K562 (cell line): Measurements from ENCODE around the gene MYOM1. TPM values are rescaled to one million over a fixed set of nuclear protein-coding genes. Genes with fewer than 3 reads are reported as not detected.

ENCODE experiments used
- C11orf30 ChIP-seq: fragments of 450-650 bp; IDR thresholded peaks from 2 replicates; pipeline ENCODE4 v1.6.1; 2016; ENCODE audit warnings: low read depth, mild to moderate bottlenecking
- CCNT2 ChIP-seq: IDR thresholded peaks from 2 replicates; pipeline ENCODE4 v1.6.1; 2011; ENCODE audit warnings: borderline replicate concordance, low read depth, mild to moderate bottlenecking, moderate library complexity, mixed read lengths, low read length; ENCODE audit not compliant: insufficient read length; ENCODE audit errors: extremely low read depth
- KLF13 ChIP-seq: fragments of 450-650 bp; IDR thresholded peaks from 2 replicates; pipeline ENCODE4 v1.6.1; 2016; ENCODE audit warnings: missing genetic modification characterization, low read depth, mild to moderate bottlenecking, missing compliant biosample characterization, moderate library complexity, borderline replicate concordance
- MAZ ChIP-seq, 2 experiments: fragments of 450-650 bp in 1 of 2; sonication (generic) in 1 of 2; formaldehyde crosslinking; IDR thresholded peaks in 1 of 2; conservative IDR thresholded peaks in 1 of 2; 2 replicates each; pipeline versions ENCODE4 v1.4.0 to v1.5.0; 2020; ENCODE audit warnings: mild to moderate bottlenecking in 1 of 2, missing genetic modification reagents in 1 of 2
- MYNN ChIP-seq, 2 experiments: sonication (generic); formaldehyde crosslinking in 1 of 2; IDR thresholded peaks; 2 replicates each; pipeline versions ENCODE4 v1.5.0 to v1.6.1; 2016 to 2020; ENCODE audit warnings: antibody characterized with exemption in 1 of 2, missing genetic modification reagents in 1 of 2
- NFATC3 ChIP-seq: fragments of 450-650 bp; IDR thresholded peaks from 2 replicates; pipeline ENCODE4 v1.6.1; 2017; ENCODE audit warnings: mild to moderate bottlenecking
- SMARCB1 ChIP-seq: IDR thresholded peaks from 2 replicates; pipeline ENCODE4 v1.6.1; 2011; ENCODE audit warnings: improper control_type of control experiment, low read depth; ENCODE audit not compliant: insufficient read length
- U2AF1 ChIP-seq: fragments of 200-400 bp; formaldehyde crosslinking; optimal IDR thresholded peaks from 2 replicates; pipeline ENCODE3; 2017; ENCODE audit warnings: mild to moderate bottlenecking, low read depth, low read length, moderate library complexity
- ZNF3 ChIP-seq: fragments of 250-450 bp; sonication (Bioruptor Pico); IDR thresholded peaks from 2 replicates; pipeline ENCODE4 v1.5.0; 2021; ENCODE audit warnings: mild to moderate bottlenecking, moderate library complexity
- ZNF584 ChIP-seq: fragments of 200-800 bp; sonication (Bioruptor generic); IDR thresholded peaks from 2 replicates; pipeline ENCODE4 v1.6.1; 2016; ENCODE audit warnings: low read depth, mild to moderate bottlenecking, missing genetic modification characterization, missing compliant biosample characterization
- ZZZ3 ChIP-seq: fragments of 450-650 bp; IDR thresholded peaks from 2 replicates; pipeline ENCODE4 v1.6.1; 2016; ENCODE audit warnings: antibody characterized with exemption, mild to moderate bottlenecking, moderate library complexity
- polyA plus RNA-seq, 8 experiments: library from polyadenylated mRNA; depleted of rRNA in 4 of 8; stranded (reverse) in 5 of 8; unstranded in 3 of 8; fragments of >200 nt; fragmentation: Nextera tagmentation in 2 of 8; fragmentation: Illumina TruSeq in 1 of 8; extraction: Ambion mirVana in 2 of 8; extraction: Trizol in 1 of 8; gene quantifications; 2 replicates each; pipeline versions ENCODE4 v1.2.1 to v1.2.3, GENCODE V29; 2011 to 2014; ENCODE audit warnings: inconsistent platforms in 1 of 8, missing spikeins in 1 of 8
- total RNA-seq, 7 experiments: library from RNA; depleted of rRNA in 6 of 7; stranded (reverse); fragments of >200 nt in 6 of 7; fragmentation: Illumina TruSeq in 2 of 7; extraction: Trizol in 2 of 7; gene quantifications; 2 replicates each; pipeline versions ENCODE4 v1.2.1 to v1.2.3, GENCODE V29; 2011 to 2021; ENCODE audit warnings: low replicate concordance in 1 of 7
- TF ChIP-seq, protein P1 (sequence below): fragments of 250-450 bp; sonication (Bioruptor Pico); IDR thresholded peaks from 2 replicates; pipeline ENCODE4 v1.4.0; 2020; ENCODE audit warnings: mild to moderate bottlenecking, moderate library complexity
- TF ChIP-seq, protein P2 (sequence below): fragments of 200-800 bp; sonication (Bioruptor generic); IDR thresholded peaks from 2 replicates; pipeline ENCODE4 v1.6.1; 2016; ENCODE audit warnings: missing genetic modification characterization, missing compliant biosample characterization

Gene MYOM1
- total and polyA plus RNA-seq, 9 of the 15 experiments (the other 6 are each of a cell fraction or from before 2014, with no cell fraction given) = 0.01 to 0.62 (median 0.25) TPM

DNA sequence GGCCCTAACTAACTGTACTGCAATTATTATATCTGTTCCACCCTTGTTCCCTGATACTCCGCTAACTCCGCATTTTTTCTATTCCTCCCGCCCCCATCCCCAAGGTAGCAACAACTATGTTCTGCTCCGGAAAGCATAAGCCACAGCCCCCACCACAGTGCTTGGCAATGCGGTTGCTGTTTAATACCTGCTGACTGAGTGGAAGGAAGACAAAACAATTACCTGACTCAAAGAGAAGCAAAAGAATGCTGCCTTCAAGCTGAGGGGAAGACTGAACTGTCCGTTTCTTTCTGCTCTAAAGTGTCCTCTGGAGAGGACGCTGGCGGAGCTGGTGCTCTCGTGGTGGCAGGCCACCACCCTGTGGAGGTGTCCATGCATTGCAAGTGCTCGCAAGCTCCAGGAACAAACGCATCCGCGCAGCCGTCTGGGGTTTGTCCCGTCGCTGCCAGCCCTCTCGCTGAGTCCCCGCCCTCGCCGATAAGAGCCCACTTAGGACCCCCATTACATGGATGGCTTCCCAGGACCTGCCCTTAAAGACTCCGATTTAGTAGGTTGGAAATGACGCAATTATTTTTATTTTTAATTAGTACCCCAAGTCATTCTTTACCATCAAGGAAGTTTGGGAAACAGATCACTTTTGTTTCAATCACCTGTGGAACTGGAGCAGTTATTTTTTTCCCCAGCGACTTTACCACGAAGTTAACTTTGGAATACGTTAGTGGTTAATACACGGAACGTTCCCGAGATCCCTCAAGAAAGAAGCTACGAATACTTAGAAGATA is 26.3 kb upstream of the MYOM1 start (continued):
- TF ChIP-seq MYNN (IDR thresholded peaks at IDR 0.05) = 0 out of 2 replicates have a peak, but pooled peaks have one; percentile 33
- TF ChIP-seq MYNN (CRISPR knock-in tag; IDR thresholded peaks at IDR 0.05) = no peak
- no peak for TF ChIP-seq SMARCB1
- TF ChIP-seq ZNF584 (CRISPR knock-in tag) = no peak
- TF ChIP-seq, protein P1, sequence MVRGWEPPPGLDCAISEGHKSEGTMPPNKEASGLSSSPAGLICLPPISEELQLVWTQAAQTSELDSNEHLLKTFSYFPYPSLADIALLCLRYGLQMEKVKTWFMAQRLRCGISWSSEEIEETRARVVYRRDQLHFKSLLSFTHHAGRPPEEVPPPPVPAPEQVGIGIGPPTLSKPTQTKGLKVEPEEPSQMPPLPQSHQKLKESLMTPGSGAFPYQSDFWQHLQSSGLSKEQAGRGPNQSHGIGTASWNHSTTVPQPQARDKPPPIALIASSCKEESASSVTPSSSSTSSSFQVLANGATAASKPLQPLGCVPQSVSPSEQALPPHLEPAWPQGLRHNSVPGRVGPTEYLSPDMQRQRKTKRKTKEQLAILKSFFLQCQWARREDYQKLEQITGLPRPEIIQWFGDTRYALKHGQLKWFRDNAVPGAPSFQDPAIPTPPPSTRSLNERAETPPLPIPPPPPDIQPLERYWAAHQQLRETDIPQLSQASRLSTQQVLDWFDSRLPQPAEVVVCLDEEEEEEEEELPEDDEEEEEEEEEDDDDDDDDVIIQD = no peak
- TF ChIP-seq CCNT2 = no peak
- no peak for TF ChIP-seq C11orf30
- TF ChIP-seq U2AF1 = no peak
- peak; percentile 62; the same call in 1 of the 2 replicates for TF ChIP-seq KLF13 (tag)
- no peak for TF ChIP-seq NFATC3
- TF ChIP-seq, protein P2, sequence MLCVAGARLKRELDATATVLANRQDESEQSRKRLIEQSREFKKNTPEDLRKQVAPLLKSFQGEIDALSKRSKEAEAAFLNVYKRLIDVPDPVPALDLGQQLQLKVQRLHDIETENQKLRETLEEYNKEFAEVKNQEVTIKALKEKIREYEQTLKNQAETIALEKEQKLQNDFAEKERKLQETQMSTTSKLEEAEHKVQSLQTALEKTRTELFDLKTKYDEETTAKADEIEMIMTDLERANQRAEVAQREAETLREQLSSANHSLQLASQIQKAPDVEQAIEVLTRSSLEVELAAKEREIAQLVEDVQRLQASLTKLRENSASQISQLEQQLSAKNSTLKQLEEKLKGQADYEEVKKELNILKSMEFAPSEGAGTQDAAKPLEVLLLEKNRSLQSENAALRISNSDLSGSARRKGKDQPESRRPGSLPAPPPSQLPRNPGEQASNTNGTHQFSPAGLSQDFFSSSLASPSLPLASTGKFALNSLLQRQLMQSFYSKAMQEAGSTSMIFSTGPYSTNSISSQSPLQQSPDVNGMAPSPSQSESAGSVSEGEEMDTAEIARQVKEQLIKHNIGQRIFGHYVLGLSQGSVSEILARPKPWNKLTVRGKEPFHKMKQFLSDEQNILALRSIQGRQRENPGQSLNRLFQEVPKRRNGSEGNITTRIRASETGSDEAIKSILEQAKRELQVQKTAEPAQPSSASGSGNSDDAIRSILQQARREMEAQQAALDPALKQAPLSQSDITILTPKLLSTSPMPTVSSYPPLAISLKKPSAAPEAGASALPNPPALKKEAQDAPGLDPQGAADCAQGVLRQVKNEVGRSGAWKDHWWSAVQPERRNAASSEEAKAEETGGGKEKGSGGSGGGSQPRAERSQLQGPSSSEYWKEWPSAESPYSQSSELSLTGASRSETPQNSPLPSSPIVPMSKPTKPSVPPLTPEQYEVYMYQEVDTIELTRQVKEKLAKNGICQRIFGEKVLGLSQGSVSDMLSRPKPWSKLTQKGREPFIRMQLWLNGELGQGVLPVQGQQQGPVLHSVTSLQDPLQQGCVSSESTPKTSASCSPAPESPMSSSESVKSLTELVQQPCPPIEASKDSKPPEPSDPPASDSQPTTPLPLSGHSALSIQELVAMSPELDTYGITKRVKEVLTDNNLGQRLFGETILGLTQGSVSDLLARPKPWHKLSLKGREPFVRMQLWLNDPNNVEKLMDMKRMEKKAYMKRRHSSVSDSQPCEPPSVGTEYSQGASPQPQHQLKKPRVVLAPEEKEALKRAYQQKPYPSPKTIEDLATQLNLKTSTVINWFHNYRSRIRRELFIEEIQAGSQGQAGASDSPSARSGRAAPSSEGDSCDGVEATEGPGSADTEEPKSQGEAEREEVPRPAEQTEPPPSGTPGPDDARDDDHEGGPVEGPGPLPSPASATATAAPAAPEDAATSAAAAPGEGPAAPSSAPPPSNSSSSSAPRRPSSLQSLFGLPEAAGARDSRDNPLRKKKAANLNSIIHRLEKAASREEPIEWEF (CRISPR knock-in tag) = 0 out of 2 replicates have a peak, but pooled peaks have one; percentile 37
- TF ChIP-seq MAZ (CRISPR knock-in tag; conservative IDR thresholded peaks at IDR 0.05 in 1 of 2, IDR thresholded peaks at IDR 0.05 in 1 of 2) = peak; percentile 59 to 64
- no peak for TF ChIP-seq ZZZ3
- TF ChIP-seq ZNF3 (CRISPR knock-in tag) = no peak
